B cell (primary cell): ENCODE measurements around the gene TRIM22. TPM values are rescaled to one million over a fixed set of nuclear protein-coding genes. Genes with fewer than 3 reads are reported as not detected.

ENCODE experiments used
- ATAC-seq: fragments of 200-7000 bp; cut with Tn5 transposase; one replicate; pipeline ENCODE4 v1.10.0; 2021; ENCODE audit warnings: low read depth, mild to moderate bottlenecking, moderate number of reproducible peaks, moderate library complexity
- CTCF ChIA-PET: fragments of 350-600 bp; sonication (Branson Sonifier 250); formaldehyde crosslinking; loops from one replicate; lab custom pipeline; 2021; ENCODE audit warnings: antibody characterized with exemption, inconsistent platforms; lab: Charles Lee
- POLR2A ChIA-PET: fragments of 350-600 bp; sonication (Branson Sonifier 250); formaldehyde crosslinking; loops from one replicate; lab custom pipeline; 2021; ENCODE audit warnings: antibody characterized with exemption; lab: Charles Lee
- DNase-seq: peaks from one replicate; pipeline ENCODE4 v3.0.0; 2013
- H2AFZ ChIP-seq: 2 replicates; pipeline ENCODE4 v1.6.1; 2012; ENCODE audit warnings: mild to moderate bottlenecking, low read depth, low read length; ENCODE audit not compliant: insufficient read depth, poor library complexity, severe bottlenecking
- H3K27ac ChIP-seq, 2 donors: 1 replicate in 1 of 2; 2 replicates in 1 of 2; pipeline ENCODE4 v1.5.1; 2012 to 2013; ENCODE audit warnings: low read length in 2 of 2, mild to moderate bottlenecking in 2 of 2, moderate library complexity in 1 of 2
- H3K27me3 ChIP-seq, 4 experiments: fragments of 200-600 bp in 1 of 4; sonication (generic) in 1 of 4; replicated peaks in 1 of 4; 1 replicate in 2 of 4; 2 replicates in 2 of 4; pipeline versions ENCODE4 v1.6.1 to v1.7.0; 2013 to 2016; ENCODE audit warnings: low read length in 3 of 4, mild to moderate bottlenecking in 2 of 4, mixed read lengths in 1 of 4, moderate library complexity in 1 of 4; ENCODE audit not compliant: insufficient read depth in 4 of 4, control insufficient read depth in 3 of 4; ENCODE audit errors: control extremely low read depth in 1 of 4
- H3K36me3 ChIP-seq, 2 experiments: replicated peaks in 1 of 2; 1 replicate in 1 of 2; 2 replicates in 1 of 2; pipeline versions ENCODE4 v1.6.1 to v1.7.1; 2013; ENCODE audit warnings: low read length in 1 of 2; ENCODE audit not compliant: insufficient read depth in 2 of 2, control insufficient read depth in 1 of 2; ENCODE audit errors: control extremely low read depth in 1 of 2, extremely low read depth in 1 of 2
- H3K4me1 ChIP-seq, 2 donors: fragments of 200-600 bp in 1 of 2; sonication (generic) in 1 of 2; 1 replicate in 1 of 2; 2 replicates in 1 of 2; pipeline versions ENCODE4 v1.5.1 to v1.6.1; 2013 to 2017; ENCODE audit warnings: low read length in 2 of 2; ENCODE audit not compliant: control insufficient read depth in 2 of 2, insufficient read depth in 2 of 2
- H3K4me2 ChIP-seq: replicated peaks from 2 replicates; pipeline ENCODE3; 2012; ENCODE audit warnings: mild to moderate bottlenecking, low read depth, low read length; ENCODE audit not compliant: poor library complexity, severe bottlenecking
- H3K4me3 ChIP-seq, 5 experiments: fragments of 200-600 bp in 1 of 5; sonication (generic) in 1 of 5; 1 replicate in 3 of 5; 2 replicates in 2 of 5; pipeline versions ENCODE4 v1.5.1 to v1.7.0; 2011 to 2016; ENCODE audit warnings: low read length in 4 of 5, mild to moderate bottlenecking in 4 of 5, low read depth in 2 of 5, control low read depth in 1 of 5, moderate library complexity in 1 of 5; ENCODE audit not compliant: insufficient read depth in 1 of 5; ENCODE audit errors: control extremely low read depth in 1 of 5, extremely low read depth in 1 of 5
- H3K79me2 ChIP-seq: fragments of 200-600 bp; sonication (generic); one replicate; pipeline ENCODE4 v1.6.0; 2016; ENCODE audit warnings: low read length; ENCODE audit not compliant: control insufficient read depth, insufficient read depth
- H3K9ac ChIP-seq: fragments of 200-600 bp; sonication (generic); 2 replicates; pipeline ENCODE4 v1.6.1; 2017; ENCODE audit warnings: mild to moderate bottlenecking, low read length, moderate library complexity
- H3K9me3 ChIP-seq, 3 donors: one replicate each; pipeline versions ENCODE4 v1.6.1 to v1.7.1; 2013; ENCODE audit warnings: low read length in 2 of 3; ENCODE audit not compliant: control insufficient read depth in 2 of 3, insufficient read depth in 1 of 3; ENCODE audit errors: control extremely low read depth in 1 of 3
- H4K20me1 ChIP-seq: 2 replicates; pipeline ENCODE4 v1.6.0; 2012; ENCODE audit warnings: mild to moderate bottlenecking, low read length; ENCODE audit not compliant: insufficient read depth, control insufficient read depth, poor library complexity, severe bottlenecking
- H3K27ac Mint-ChIP-seq: one replicate; pipeline ENCODE4 v1.8.0; 2021; ENCODE audit warnings: mixed read lengths
- H3K27me3 Mint-ChIP-seq: one replicate; pipeline ENCODE4 v1.8.0; 2021; ENCODE audit warnings: mixed read lengths
- H3K4me1 Mint-ChIP-seq: one replicate; pipeline ENCODE4 v1.8.0; 2021; ENCODE audit warnings: mixed read lengths
- H3K4me3 Mint-ChIP-seq: one replicate; pipeline ENCODE4 v1.8.0; 2021; ENCODE audit warnings: mixed read lengths
- H3K9me3 Mint-ChIP-seq: one replicate; pipeline ENCODE4 v1.8.0; 2022; ENCODE audit warnings: mixed read lengths; ENCODE audit not compliant: insufficient read depth
- EZH2 ChIP-seq: IDR thresholded peaks from 2 replicates; pipeline ENCODE4 v1.6.1; 2012; ENCODE audit warnings: borderline replicate concordance, low read depth, mild to moderate bottlenecking, moderate library complexity, low read length; ENCODE audit not compliant: insufficient read depth, poor library complexity, severe bottlenecking
- WGBS: methylation state at CpG from one replicate; pipeline ENCODE4 v1.1.5; 2013; ENCODE audit warnings: missing lambda C conversion rate; ENCODE audit not compliant: insufficient coverage; 5-methylcytosine and 5-hydroxymethylcytosine counted together
- intact Hi-C: fragments of 100-400 bp; cut with micrococcal nuclease; formaldehyde crosslinking; loops from one replicate; pipeline ENCODE4 v1.10.0; 2022
- polyA plus RNA-seq: library from polyadenylated mRNA; depleted of rRNA; stranded (reverse); fragments of >200 nt; gene quantifications from 2 replicates; pipeline ENCODE4 v1.2.3, GENCODE V29; 2012
- total RNA-seq, 2 donors: library from RNA; stranded (reverse); fragments of 120-200 nt in 1 of 2; gene quantifications; 1 replicate in 1 of 2; 2 replicates in 1 of 2; pipeline versions ENCODE4 v1.2.3 to v1.2.4, GENCODE V29; 2013 to 2022
- TF ChIP-seq, protein P1 (sequence below): fragments of 200-600 bp; IDR thresholded peaks from one replicate; pipeline ENCODE4 v1.8.0; 2022; ENCODE audit warnings: antibody characterized with exemption, mild to moderate bottlenecking

The TRIM22 gene
- total and polyA plus RNA-seq, 2 donors (not counting 1 experiment from before 2014, with no cell fraction given), result 255 to 388 TPM

DNA sequence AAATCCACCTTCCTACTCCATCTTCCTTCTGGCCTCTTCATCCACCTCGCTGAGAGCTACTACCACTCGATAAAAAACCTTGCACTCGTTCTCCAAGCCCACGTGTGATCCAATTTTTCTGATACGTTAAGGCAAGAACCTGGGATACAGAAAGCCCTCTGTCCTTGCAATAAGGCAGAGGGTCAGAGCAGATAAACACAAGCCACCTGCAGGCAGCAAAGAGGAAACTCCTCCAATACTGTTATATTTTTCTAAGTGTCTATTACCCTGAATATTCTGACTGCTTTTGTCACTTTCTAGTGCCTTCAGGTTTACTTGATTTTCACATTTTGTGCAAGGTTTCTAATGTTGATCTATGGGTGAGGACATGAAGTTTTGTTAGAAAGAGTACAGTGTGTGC lies 31.3 kb upstream of the TRIM22 start:
- Histone ChIP-seq H3K79me2 (no peaks in the 10 kb centered on the region), H3K27ac (no peak overlapping the region), H4K20me1 (no peaks in the 10 kb centered on the region), H3K4me1 (no peaks in the 10 kb centered on the region), H3K4me3 (no peak overlapping the region), H3K9me3 (peaks cover 0 to 6% (median 1%) of the 10 kb centered on the region in 3 donors), H3K36me3 (no peaks in the 10 kb centered on the region), H3K27me3 (no peaks in the 10 kb centered on the region), H3K9ac (no peak overlapping the region), H3K4me2 (no peak overlapping the region), H2AFZ (no peak overlapping the region)
- Mint-ChIP-seq H3K9me3 (no peaks in the 10 kb centered on the region), H3K4me3 (no peak overlapping the region), H3K27ac (no peak overlapping the region), H3K27me3 (no peaks in the 10 kb centered on the region), H3K4me1 (no peaks in the 10 kb centered on the region)
- DNase-seq (no peak), ATAC-seq (no peak)
- intact Hi-C loops, result no loop called here
- POLR2A ChIA-PET, result no interaction called here
- CTCF ChIA-PET, result no interaction called here
- 100% methylated on average over 5 of the region's 5 CpGs for WGBS
- TF ChIP-seq EZH2, result no peak
- TF ChIP-seq, protein P1, sequence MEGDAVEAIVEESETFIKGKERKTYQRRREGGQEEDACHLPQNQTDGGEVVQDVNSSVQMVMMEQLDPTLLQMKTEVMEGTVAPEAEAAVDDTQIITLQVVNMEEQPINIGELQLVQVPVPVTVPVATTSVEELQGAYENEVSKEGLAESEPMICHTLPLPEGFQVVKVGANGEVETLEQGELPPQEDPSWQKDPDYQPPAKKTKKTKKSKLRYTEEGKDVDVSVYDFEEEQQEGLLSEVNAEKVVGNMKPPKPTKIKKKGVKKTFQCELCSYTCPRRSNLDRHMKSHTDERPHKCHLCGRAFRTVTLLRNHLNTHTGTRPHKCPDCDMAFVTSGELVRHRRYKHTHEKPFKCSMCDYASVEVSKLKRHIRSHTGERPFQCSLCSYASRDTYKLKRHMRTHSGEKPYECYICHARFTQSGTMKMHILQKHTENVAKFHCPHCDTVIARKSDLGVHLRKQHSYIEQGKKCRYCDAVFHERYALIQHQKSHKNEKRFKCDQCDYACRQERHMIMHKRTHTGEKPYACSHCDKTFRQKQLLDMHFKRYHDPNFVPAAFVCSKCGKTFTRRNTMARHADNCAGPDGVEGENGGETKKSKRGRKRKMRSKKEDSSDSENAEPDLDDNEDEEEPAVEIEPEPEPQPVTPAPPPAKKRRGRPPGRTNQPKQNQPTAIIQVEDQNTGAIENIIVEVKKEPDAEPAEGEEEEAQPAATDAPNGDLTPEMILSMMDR, result no peak

DNA sequence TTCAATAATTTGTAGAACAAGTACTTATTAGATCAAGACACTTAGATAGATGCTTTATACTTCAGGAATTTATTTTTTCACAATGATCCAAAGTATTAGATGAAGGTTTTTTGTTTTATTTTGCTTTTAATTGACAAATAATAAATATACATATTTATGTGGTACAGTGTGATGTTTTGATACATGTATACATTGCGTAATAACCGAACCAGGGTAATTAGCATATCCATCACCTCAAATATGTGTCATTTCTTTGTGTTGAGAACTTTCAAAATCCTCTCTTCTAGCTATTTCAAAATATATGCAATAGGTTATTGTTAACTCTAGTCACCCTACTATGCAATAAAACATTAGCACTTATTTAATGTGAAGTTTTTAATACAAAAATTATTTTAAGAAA lies 26.1 kb upstream of the TRIM22 start:
- Histone ChIP-seq H4K20me1 (no peaks in the 10 kb centered on the region), H3K4me2 (no peak overlapping the region), H3K27me3 (no peaks in the 10 kb centered on the region), H2AFZ (no peak overlapping the region), H3K4me1 (no peaks in the 10 kb centered on the region), H3K9me3 (no peaks in the 10 kb centered on the region), H3K4me3 (no peak overlapping the region), H3K9ac (no peak overlapping the region), H3K36me3 (peaks cover 2 to 33% of the 10 kb centered on the region in 2 experiments), H3K79me2 (no peaks in the 10 kb centered on the region), H3K27ac (no peak overlapping the region)
- Mint-ChIP-seq H3K4me1 (no peaks in the 10 kb centered on the region), H3K27ac (no peak overlapping the region), H3K9me3 (no peaks in the 10 kb centered on the region), H3K4me3 (no peak overlapping the region), H3K27me3 (no peaks in the 10 kb centered on the region)
- TF ChIP-seq, protein P1, result no peak
- TF ChIP-seq EZH2, result no peak
- WGBS, result no CpG with 5 or more reads among the region's 2 CpGs
- DNase-seq (no peak), ATAC-seq (no peak)
- POLR2A ChIA-PET, result no interaction called here
- intact Hi-C loops, result no loop called here
- CTCF ChIA-PET, result no interaction called here
